Right lobe of liver (tissue), 4 donors: Measurements from ENCODE around the gene RGSL1.

Experiments
- CTCF ChIP-seq, 4 donors: fragments of 200-600 bp in 3 of 4; fragments of 450-650 bp in 1 of 4; IDR thresholded peaks; one replicate each; pipeline versions ENCODE4 v1.5.1 to v1.8.0; 2016 to 2022; ENCODE audit warnings: antibody characterized with exemption in 4 of 4, mild to moderate bottlenecking in 2 of 4
- POLR2A ChIP-seq: fragments of 450-650 bp; IDR thresholded peaks from one replicate; pipeline ENCODE4 v1.6.1; 2017; ENCODE audit warnings: antibody characterized with exemption, mild to moderate bottlenecking
- donor health status: DM: no; HTN: no; CAD: no.
- donor health status: DM: no; HTN: no; CAD: no.
- donor health status: DM: no; HTN: yes; CAD: no.

- TF ChIP-seq CTCF (IDR thresholded peaks at IDR 0.05): no peak
- no peak for TF ChIP-seq POLR2A
These were observed 38.9 kb downstream of the RGSL1 start for GRCh38 chr1:182488803-182489202.
